HepG2 (cell line): ENCODE results near the gene SLC16A6. TPM values are rescaled to one million over a fixed set of nuclear protein-coding genes. Genes with fewer than 3 reads are reported as not detected.

Experiments
- E2F2 ChIP-seq: sonication (generic); formaldehyde crosslinking; IDR thresholded peaks from 2 replicates; pipeline ENCODE4 v1.4.0; 2020; ENCODE audit warnings: missing genetic modification reagents, borderline replicate concordance
- FOXO4 ChIP-seq: sonication (generic); formaldehyde crosslinking; conservative IDR thresholded peaks from 2 replicates; pipeline ENCODE4 v1.8.1; 2023; ENCODE audit warnings: missing genetic modification reagents
- GPN1 ChIP-seq: sonication (generic); formaldehyde crosslinking; IDR thresholded peaks from 2 replicates; pipeline ENCODE4 v1.5.1; 2020; ENCODE audit warnings: missing genetic modification reagents, borderline replicate concordance
- KAT7 ChIP-seq: IDR thresholded peaks from 2 replicates; pipeline ENCODE4 v1.6.1; 2018; ENCODE audit warnings: borderline replicate concordance, missing compliant biosample characterization
- KLF11 ChIP-seq: IDR thresholded peaks from 2 replicates; pipeline ENCODE4 v1.6.1; 2016; ENCODE audit warnings: missing compliant biosample characterization
- KLF9 ChIP-seq: IDR thresholded peaks from 2 replicates; pipeline ENCODE4 v1.6.1; 2016; ENCODE audit warnings: low read depth
- MAF1 ChIP-seq: sonication (generic); formaldehyde crosslinking; IDR thresholded peaks from 2 replicates; pipeline ENCODE4 v1.5.0; 2020; ENCODE audit warnings: missing genetic modification reagents, borderline replicate concordance
- NFRKB ChIP-seq: fragments of 450-650 bp; IDR thresholded peaks from 2 replicates; pipeline ENCODE4 v1.6.1; 2017
- SIX4 ChIP-seq: sonication (generic); formaldehyde crosslinking; IDR thresholded peaks from 2 replicates; pipeline ENCODE4 v1.4.0; 2020; ENCODE audit warnings: missing genetic modification reagents
- SMAD3 ChIP-seq: sonication (generic); formaldehyde crosslinking; IDR thresholded peaks from 2 replicates; pipeline ENCODE4 v1.4.0; 2020; ENCODE audit warnings: missing genetic modification reagents
- SUZ12 ChIP-seq: fragments of 150-350 bp; IDR thresholded peaks from 2 replicates; pipeline ENCODE4 v1.6.1; 2014; ENCODE audit warnings: low read depth, low read length
- TCF7L2 ChIP-seq: IDR thresholded peaks from 2 replicates; pipeline ENCODE4 v1.6.1; 2011; ENCODE audit warnings: mild to moderate bottlenecking, low read depth, low read length, moderate library complexity
- ZBTB33 ChIP-seq: sonication (generic); formaldehyde crosslinking; IDR thresholded peaks from 2 replicates; pipeline ENCODE4 v1.4.0; 2020; ENCODE audit warnings: missing genetic modification reagents
- ZNF101 ChIP-seq: sonication (generic); formaldehyde crosslinking; IDR thresholded peaks from 2 replicates; pipeline ENCODE4 v1.4.0; 2020; ENCODE audit warnings: mild to moderate bottlenecking, low read depth, missing genetic modification reagents, borderline replicate concordance
- ZNF383 ChIP-seq: sonication (generic); formaldehyde crosslinking; IDR thresholded peaks from 2 replicates; pipeline ENCODE4 v1.4.0; 2020; ENCODE audit warnings: missing genetic modification reagents, mild to moderate bottlenecking, borderline replicate concordance
- ZNF737 ChIP-seq: sonication (generic); formaldehyde crosslinking; IDR thresholded peaks from 2 replicates; pipeline ENCODE4 v1.5.0; 2020; ENCODE audit warnings: missing genetic modification reagents, mild to moderate bottlenecking, borderline replicate concordance
- ZNF792 ChIP-seq: IDR thresholded peaks from 2 replicates; pipeline ENCODE4 v1.6.1; 2016
- ZNF839 ChIP-seq: sonication (generic); formaldehyde crosslinking; IDR thresholded peaks from 2 replicates; pipeline ENCODE4 v1.4.0; 2020; ENCODE audit warnings: missing genetic modification reagents, mild to moderate bottlenecking, borderline replicate concordance
- ZNF878 ChIP-seq: sonication (generic); formaldehyde crosslinking; IDR thresholded peaks from 2 replicates; pipeline ENCODE4 v1.8.1; 2023; ENCODE audit warnings: mild to moderate bottlenecking, missing genetic modification reagents, moderate library complexity
- ZSCAN9 ChIP-seq: IDR thresholded peaks from 2 replicates; pipeline ENCODE4 v1.6.1; 2016; ENCODE audit warnings: borderline replicate concordance
- polyA plus RNA-seq, 8 experiments: library from polyadenylated mRNA; depleted of rRNA in 3 of 8; stranded (reverse) in 7 of 8; unstranded in 1 of 8; fragments of >200 nt; fragmentation: Illumina TruSeq in 4 of 8; extraction: Trizol in 4 of 8; gene quantifications; 2 replicates each; pipeline versions ENCODE4 v1.2.1 to v1.2.3, GENCODE V29; 2011 to 2016; ENCODE audit warnings: low read depth in 4 of 8, missing spikeins in 1 of 8, mixed read lengths in 1 of 8; ENCODE audit not compliant: insufficient read depth in 1 of 8
- total RNA-seq, 5 experiments: library from RNA; depleted of rRNA; stranded (reverse); fragments of >200 nt; fragmentation: Illumina TruSeq; extraction: Trizol; gene quantifications; 2 replicates each; pipeline ENCODE4 v1.2.3, GENCODE V29; 2016; ENCODE audit warnings: low read depth in 1 of 5
- TF ChIP-seq, protein P1 (sequence below): sonication (generic); formaldehyde crosslinking; IDR thresholded peaks from 2 replicates; pipeline ENCODE4 v1.5.1; 2020; ENCODE audit warnings: mild to moderate bottlenecking, moderate library complexity, missing genetic modification reagents
- TF ChIP-seq, protein P2 (sequence below): sonication (generic); formaldehyde crosslinking; IDR thresholded peaks from 2 replicates; pipeline ENCODE4 v1.4.0; 2020; ENCODE audit warnings: missing genetic modification reagents

Gene SLC16A6
- total and polyA plus RNA-seq, 2 of the 13 experiments (the other 11 are each of a cell fraction or from before 2014, with no cell fraction given) = 1.1 to 44.7 TPM

- TF ChIP-seq TCF7L2 (no peak), E2F2 (CRISPR knock-in tag) (no peak), ZNF878 (CRISPR knock-in tag) (no peak), NFRKB (no peak), SIX4 (CRISPR knock-in tag) (0 out of 2 replicates have a peak, but pooled peaks have one; percentile 48), ZSCAN9 (peak; percentile 92), FOXO4 (CRISPR knock-in tag) (0 out of 2 replicates have a peak, but pooled peaks have one; percentile 89), MAF1 (CRISPR knock-in tag) (peak; percentile 15; the same call in 1 of the 2 replicates), ZNF839 (peak; percentile 97; the same call in 1 of the 2 replicates), GPN1 (CRISPR knock-in tag) (peak; percentile 64; the same call in 1 of the 2 replicates), ZNF101 (CRISPR knock-in tag) (no peak), ZNF383 (CRISPR knock-in tag) (no peak), KLF11 (CRISPR knock-in tag) (0 out of 2 replicates have a peak, but pooled peaks have one; percentile 76), ZBTB33 (CRISPR knock-in tag) (peak; percentile 24), ZNF792 (peak; percentile 62; the same call in 1 of the 2 replicates), SMAD3 (CRISPR knock-in tag) (no peak; the same call in none of the 2 replicates), SUZ12 (no peak), KLF9 (CRISPR knock-in tag) (peak; percentile 95), ZNF737 (CRISPR knock-in tag) (peak; percentile 98; the same call in 1 of the 2 replicates), KAT7 (CRISPR knock-in tag) (peak; percentile 97; the same call in 1 of the 2 replicates)
- TF ChIP-seq, protein P1, sequence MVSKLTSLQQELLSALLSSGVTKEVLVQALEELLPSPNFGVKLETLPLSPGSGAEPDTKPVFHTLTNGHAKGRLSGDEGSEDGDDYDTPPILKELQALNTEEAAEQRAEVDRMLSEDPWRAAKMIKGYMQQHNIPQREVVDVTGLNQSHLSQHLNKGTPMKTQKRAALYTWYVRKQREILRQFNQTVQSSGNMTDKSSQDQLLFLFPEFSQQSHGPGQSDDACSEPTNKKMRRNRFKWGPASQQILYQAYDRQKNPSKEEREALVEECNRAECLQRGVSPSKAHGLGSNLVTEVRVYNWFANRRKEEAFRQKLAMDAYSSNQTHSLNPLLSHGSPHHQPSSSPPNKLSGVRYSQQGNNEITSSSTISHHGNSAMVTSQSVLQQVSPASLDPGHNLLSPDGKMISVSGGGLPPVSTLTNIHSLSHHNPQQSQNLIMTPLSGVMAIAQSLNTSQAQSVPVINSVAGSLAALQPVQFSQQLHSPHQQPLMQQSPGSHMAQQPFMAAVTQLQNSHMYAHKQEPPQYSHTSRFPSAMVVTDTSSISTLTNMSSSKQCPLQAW (CRISPR knock-in tag) = peak; percentile 86
- TF ChIP-seq, protein P2, sequence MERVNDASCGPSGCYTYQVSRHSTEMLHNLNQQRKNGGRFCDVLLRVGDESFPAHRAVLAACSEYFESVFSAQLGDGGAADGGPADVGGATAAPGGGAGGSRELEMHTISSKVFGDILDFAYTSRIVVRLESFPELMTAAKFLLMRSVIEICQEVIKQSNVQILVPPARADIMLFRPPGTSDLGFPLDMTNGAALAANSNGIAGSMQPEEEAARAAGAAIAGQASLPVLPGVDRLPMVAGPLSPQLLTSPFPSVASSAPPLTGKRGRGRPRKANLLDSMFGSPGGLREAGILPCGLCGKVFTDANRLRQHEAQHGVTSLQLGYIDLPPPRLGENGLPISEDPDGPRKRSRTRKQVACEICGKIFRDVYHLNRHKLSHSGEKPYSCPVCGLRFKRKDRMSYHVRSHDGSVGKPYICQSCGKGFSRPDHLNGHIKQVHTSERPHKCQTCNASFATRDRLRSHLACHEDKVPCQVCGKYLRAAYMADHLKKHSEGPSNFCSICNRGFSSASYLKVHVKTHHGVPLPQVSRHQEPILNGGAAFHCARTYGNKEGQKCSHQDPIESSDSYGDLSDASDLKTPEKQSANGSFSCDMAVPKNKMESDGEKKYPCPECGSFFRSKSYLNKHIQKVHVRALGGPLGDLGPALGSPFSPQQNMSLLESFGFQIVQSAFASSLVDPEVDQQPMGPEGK = no peak; the same call in 1 of the 2 replicates
Observed at GRCh38 chr17:68247445-68248198, 43.3 kb downstream of the SLC16A6 start, which contains the start of gene AMZ2 (continued).
